GM19238 (cell line): ENCODE data around the gene PPP1R11.
"Not testable (repeated sequence)": the region's sequence is repeated elsewhere in the genome, so short reads cannot be mapped to it uniquely, and the experiment has no call there.

Experiments used
- DNase-seq: peaks from one replicate; pipeline ENCODE4 v3.0.0; 2011; ENCODE audit warnings: low spot score; ENCODE audit not compliant: insufficient read length

The PPP1R11 gene

DNA sequence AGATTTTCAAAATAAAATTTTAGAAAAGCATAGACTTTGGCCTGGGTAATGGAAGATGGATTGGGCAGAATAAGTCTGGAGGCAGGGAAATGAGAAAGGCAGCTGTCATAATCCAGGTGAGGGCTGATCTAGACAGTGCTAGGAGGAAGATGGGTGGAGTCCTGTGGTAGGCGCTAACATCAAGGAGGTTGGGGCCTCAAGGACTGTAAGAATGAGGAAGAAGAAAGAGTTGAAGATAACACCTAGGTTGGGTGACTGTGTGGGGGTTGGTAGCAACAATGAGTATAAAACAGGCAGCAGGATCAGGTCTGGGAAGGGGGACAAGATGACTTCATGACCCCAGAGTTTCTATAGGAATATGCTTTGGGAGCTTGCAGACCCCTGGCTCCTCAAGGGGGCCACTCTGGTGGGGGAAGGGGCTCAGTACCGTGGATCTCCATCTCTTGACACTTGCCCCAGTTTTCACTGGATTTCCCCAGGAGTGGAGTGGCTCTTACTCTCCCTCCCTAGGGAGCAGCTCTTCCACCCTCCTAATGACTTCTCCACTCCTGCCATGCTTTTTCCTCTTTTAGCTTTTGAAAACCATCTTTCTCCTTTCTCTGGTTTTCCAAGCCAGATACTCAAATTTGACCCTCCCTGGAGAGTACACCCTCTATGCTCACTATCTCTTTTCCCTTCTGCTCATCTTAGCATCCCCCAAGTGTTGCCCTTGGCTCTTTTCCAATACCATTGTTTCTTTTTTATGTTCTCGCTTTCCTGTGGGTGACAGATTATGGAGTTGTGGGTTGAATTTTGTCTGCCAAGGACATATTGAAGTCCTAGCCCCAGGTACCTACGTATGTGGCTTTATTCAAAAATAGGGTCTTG is 31.1 kb downstream of the PPP1R11 start:
- no peak for DNase-seq

DNA sequence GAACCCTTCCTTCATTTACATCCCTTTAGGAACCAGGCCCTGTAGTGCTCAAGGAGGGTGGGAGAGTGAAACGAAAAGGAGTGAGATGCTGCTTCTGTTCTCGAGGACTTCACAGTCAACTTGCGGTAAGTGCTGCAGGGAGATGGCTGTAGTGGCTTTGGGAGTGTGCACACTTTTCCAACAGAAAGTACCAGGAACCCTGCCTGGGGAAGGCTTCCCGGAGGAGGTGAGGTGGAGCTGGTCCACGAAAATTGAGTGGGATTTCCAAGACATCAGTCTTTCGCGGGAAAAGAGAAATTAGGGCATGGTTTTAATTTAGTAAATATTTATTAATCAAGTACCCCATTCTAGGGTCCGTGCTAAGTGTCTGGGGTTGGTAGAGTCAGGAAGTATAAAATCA is 33.2 kb downstream of the PPP1R11 start:
- no peak for DNase-seq

DNA sequence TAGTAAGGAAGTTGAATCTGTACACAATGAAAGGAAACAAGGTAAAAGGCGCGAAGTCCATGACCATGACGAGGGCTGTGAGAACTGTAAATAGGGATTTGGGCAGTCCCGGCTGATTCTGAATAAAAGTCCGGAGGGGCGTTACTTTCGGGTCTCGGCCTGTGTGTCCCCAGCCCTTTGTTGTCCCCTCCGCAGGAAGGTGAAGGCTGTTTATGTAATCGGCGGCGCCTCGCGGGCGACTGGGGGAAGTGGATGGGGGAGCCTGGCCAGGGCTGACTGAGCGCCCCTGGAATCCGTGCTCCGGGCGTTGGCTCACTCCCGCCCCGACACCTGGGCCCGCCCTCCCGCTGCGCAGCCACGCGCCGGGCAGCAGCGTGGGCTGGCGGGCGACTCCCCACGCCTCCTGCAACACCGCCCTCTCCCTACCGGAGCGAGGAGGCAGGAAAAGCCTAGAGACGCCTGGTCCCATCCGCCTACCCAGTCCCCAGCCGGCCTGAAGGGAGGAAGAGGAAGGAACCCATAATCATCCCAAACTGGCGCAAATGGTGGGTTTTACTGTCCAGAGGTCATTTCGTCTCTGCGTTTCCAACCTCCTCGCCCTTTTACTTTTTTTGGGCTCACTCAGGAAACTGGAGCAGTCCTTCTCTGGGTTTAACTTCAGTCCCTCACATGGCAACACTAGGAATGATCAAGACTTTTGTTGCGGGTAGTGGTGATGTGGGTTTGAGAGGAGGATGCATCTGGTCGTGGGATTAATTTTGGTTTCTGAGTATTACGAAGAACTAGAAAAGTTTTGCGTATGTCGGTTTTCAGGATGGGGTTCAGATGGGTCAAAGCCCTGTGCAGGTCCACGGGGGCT is 33.8 kb downstream of the PPP1R11 start:
- DNase-seq, result no peak

- peak; percentile 77 for DNase-seq
These were observed 34.7 kb downstream of the PPP1R11 start for GRCh38 chr6:30101444-30102413.

- no peak for DNase-seq
These were observed 35.5 kb downstream of the PPP1R11 start for GRCh38 chr6:30102414-30102969.

DNA sequence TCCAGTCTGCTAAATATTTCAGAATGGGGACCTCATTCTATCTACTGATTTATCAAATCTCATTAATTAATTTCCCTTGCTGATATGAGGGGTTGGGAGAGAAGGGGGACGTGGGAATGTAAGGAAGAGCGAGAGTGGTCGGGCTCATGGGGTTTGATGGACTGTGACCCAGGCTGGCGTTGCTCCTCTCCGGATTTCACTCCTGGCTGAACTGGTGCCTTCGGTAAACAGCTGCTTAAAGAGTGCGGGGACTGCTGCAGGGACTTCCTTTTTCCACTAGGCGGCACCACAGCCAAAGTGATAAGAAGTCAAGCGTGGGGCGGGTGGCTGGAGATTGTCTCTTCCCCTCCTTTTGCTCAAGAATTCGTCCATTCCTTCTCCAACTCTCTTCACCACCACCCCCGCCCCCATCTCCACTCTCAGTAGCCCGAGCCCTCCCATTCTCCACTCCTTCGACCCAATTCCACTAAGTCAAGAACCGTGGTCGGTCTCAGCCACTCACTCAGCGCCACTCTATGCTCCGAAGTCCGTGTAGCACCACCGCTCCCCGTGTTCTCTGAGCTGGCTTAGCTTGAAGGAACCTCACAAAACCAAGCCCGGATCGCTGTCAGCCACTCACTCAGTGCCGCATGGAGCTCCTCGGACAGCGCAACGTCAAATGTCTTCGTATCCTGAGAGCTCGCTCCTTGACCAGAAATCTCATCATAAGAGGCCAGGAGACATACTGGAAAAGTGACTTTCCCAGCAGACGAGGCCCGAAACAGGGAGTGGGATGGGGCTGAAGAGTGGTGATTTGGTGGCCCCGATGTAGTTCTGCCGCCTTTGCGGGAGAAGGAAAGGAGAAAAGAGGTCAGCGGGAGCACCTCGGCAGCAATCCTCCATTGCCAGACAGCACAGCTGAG is 36.2 kb downstream of the PPP1R11 start:
- peak; percentile 75 for DNase-seq

DNA sequence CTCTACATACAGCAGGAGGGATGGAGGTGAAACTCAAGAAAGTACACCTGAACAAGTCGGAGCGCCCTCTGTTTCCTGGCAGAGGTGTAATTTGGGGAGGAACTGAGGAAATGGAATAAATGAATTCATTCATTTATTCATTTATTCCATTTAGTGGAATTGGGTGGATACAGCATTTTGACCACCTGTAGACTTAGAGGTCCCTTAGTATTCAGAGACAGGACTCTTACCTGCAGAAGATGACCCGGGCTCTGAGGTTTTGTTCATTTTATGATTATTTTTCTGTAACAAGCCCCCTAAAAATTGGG is 36.8 kb downstream of the PPP1R11 start:
- no peak for DNase-seq

GRCh38 chr6:30104661-30105060 is 37.7 kb downstream of the PPP1R11 start:
- no peak for DNase-seq

GRCh38 chr6:30111266-30111856 is 44.4 kb downstream of the PPP1R11 start:
- DNase-seq, result no peak

- DNase-seq, result no peak
These were observed 45.5 kb downstream of the PPP1R11 start for GRCh38 chr6:30112402-30112994.

GRCh38 chr6:30113003-30113759 is 46.2 kb downstream of the PPP1R11 start, which contains the start of gene TRIM31:
Gene TRIM31 (minus strand): TSS chr6:30113090. CDS start chr6:30112805, 285 bp downstream.
- DNase-seq, result no peak

DNA sequence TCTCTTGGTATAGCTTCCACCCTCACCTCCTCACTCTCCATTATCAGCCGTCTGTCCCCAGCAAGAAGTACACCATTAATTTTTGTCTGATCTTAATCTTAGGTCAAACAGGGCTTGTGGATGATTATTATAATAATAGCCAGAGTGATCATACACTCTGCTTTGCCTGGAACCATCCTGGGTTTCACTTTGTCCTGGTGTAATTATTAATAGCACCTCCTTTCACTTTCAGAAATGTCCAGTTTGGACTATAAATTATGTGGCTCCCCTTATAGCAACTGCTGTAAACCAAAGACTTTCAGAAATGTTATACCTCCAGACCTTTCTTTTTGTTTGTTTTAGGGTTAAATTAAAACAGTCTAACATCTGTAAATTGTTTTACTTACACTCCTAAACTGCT is 46.8 kb downstream of the PPP1R11 start:
- DNase-seq, result no peak

DNA sequence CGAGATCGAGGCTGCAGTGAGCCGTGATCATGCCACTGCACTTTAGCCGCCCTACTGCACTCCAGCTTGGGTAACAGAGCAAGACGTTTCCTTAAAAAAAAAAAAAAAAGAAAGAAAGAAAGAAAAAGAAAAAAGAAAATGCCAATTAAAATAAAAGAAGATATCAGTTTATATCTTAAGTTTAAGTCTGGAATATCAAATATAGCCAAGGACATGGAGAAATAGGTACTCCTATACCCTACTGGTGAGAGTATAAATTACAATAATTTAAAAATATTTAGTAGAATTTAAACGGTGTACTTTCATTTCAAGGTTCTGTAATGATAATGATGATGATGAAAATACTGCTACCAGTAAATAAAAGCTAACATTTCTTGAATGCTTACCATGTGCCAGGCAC is 49.7 kb downstream of the PPP1R11 start:
- no peak for DNase-seq

DNA sequence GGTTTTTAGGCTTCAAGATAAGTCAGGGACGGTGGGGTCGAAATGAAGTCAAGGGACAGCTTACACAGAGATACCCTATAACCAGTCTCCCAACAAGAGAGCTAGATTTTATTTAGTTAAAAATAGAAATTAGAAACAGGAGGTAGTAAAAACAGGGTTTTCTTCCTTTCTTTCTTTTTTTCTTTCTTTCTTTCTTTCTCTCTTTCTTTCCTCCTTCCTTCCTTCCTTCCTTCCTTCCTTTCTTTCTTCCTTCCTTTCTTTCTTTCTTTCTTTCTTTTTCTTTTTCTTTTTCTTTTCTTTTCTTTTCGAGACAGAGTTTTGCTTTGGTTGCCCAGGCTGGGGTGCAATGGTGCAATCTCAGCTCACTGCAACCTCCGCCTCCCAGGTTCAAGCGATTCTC is 51.7 kb downstream of the PPP1R11 start:
- DNase-seq, result not testable (repeated sequence)
